ENCODE results near the gene TICAM1. TPM values are rescaled to one million over a fixed set of nuclear protein-coding genes. Genes with fewer than 3 reads are reported as not detected.

The TICAM1 gene
- 7.7 and 9.1 TPM in 2 replicates for total RNA-seq

GRCh38 chr19:4831304-4831978 is at the start of gene TICAM1:
Gene TICAM1 (minus strand): TSS chr19:4831712. CDS start chr19:4818377, 13,335 bp downstream.

DNA sequence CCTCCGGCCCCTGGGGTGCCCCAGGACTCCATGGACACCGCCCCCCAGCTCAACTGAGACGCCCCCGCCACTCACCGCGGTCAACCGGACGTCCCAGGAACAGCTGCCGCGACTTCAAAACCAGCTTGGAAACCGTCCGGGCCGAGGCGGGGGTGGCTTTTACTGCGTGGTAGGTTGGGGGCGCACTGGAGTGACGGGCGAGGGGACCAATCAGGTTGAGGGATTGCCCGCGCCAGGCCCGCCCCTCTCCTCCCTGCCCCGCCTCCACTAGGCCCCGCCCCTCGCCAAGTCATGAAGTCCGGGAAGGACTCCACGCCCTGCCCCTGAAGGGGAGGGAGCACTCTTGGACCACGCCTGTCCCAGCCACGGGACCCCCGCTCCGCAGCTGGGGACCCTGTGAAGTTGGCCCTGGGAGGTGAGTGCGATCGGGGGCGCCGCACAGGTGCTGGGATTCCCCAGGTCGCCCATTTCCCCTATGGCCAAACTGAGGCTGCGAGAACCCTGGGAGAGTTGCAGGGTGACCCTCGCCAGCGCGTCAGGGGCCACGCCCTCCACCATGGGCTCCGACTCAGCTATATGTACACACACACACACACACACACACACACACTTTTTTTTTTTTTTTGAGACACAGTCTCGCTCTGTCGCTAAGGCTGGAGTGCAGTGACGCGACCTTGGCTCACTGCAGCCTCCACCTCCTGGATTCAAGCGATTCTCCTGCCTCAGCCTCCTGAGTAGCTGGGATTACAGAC is 36.2 kb upstream of the TICAM1 start, which contains the start of gene PLIN3:
PLIN3 (minus strand) TSS at position 134 of the 752 bp plus-strand sequence. CDS start 6,273 bp downstream, outside the sequence.

DNA sequence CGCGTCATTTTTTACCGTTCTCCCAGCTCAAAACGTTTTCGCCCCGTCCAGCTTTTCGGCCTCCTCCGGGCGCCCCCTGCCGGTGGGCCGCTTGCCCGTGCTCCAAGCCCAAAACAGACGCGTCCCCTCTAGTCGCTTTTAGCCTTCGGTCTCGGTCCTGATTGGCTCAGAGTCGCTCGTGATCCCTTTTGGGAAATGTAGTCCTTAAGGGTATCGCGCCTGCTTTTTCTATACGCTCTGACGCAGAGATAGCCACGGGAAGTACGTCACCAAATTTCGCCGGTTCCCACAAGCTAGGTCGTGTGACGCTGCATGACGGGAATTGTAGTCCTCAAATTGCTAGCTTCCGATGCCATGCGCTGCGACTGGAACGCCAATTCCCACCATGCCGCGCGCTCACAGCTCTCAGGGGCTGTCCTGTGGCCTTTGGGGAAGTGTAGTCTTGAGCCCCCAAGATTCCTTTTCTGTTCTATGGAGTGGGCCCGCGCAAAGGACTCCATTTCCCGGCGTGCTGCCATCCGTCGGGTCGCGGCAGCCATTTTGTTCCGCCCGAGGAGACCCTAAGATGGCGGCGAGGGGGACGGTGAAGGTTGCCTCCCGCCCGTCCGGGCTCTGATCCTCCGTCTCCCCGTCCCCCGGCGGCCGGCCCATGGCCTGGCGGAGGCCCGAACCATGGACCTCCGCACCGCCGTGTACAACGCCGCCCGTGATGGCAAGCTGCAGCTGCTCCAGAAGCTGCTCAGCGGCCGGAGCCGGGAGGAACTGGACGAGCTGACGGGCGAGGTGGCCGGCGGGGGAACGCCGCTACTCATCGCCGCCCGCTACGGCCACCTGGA is 40.1 kb downstream of the TICAM1 start, which contains the start of gene FEM1A:
FEM1A (plus strand) TSS at position 552 of the 836 bp plus-strand sequence; CDS start at position 673, 121 bp downstream.

Other genes with a start within 250 kb of the TICAM1 start
- gene TNFAIP8L1, start 192.2 kb downstream of the TICAM1 start, total RNA-seq, result 3.3 and 10.8 TPM in 2 replicates
- gene MYDGF, start 161.4 kb downstream of the TICAM1 start, total RNA-seq, result 129 and 171 TPM in 2 replicates
- gene DPP9, start 107.9 kb downstream of the TICAM1 start, total RNA-seq, result 57.8 and 127 TPM in 2 replicates
- gene FEM1A, start 40.0 kb downstream of the TICAM1 start, total RNA-seq, result 14.7 and 15.1 TPM in 2 replicates
- 234 and 242 TPM in 2 replicates for gene PLIN3, start 36.0 kb upstream of the TICAM1 start, total RNA-seq
- not detected in 2 replicates for gene ARRDC5, start 71.2 kb upstream of the TICAM1 start, total RNA-seq
- gene UHRF1, start 77.8 kb upstream of the TICAM1 start, total RNA-seq, result 18.3 and 131 TPM in 2 replicates
- 17.4 and 35.7 TPM in 2 replicates for gene KDM4B, start 137.4 kb upstream of the TICAM1 start, total RNA-seq

Data from mesangial cell (primary cell).